ENCODE measurements around the gene SKI.

GRCh38 chr1:2348346-2349325, 120.5 kb downstream of the SKI start:
- TF ChIP-seq POLR2A (IDR thresholded peaks at IDR 0.05) (no peak), CTCF (IDR thresholded peaks at IDR 0.05) (no peak)
